ENCODE data around the gene PTPRG. TPM values are rescaled to one million over a fixed set of nuclear protein-coding genes. Genes with fewer than 3 reads are reported as not detected.

Gene PTPRG
- total RNA-seq, 4 donors from 2014 or later: 51.9 to 56.8 (median 54.4) TPM

- Histone ChIP-seq H3K9me3 (peaks cover 0 to under 1% (median 0%) of the 10 kb centered on the region in 4 donors), H3K4me3 (no peak overlapping the region), H3K27ac (replicated peaks in 1 of 4) (peak overlapping the region; percentile 31 to 55 (median 39)), H3K36me3 (no peaks in the 10 kb centered on the region), H3K27me3 (no peaks in the 10 kb centered on the region), H3K4me1 (peaks cover 14 to 40% (median 25%) of the 10 kb centered on the region in 4 donors)
- intact Hi-C loops (cut with DNase I): no loop called here
- WGBS: 28% methylated on average over 7 of the region's 7 CpGs
- DNase-seq (ENCODE audit: extremely low spot score): no peak
- TF ChIP-seq POLR2A (IDR thresholded peaks at IDR 0.05; ENCODE audit: low read depth): no peak
- peak; percentile 51 to 54 for TF ChIP-seq POLR2AphosphoS5 (IDR thresholded peaks at IDR 0.05)
Observed at GRCh38 chr3:61650276-61650675, 88.9 kb downstream of the PTPRG start.

DNA sequence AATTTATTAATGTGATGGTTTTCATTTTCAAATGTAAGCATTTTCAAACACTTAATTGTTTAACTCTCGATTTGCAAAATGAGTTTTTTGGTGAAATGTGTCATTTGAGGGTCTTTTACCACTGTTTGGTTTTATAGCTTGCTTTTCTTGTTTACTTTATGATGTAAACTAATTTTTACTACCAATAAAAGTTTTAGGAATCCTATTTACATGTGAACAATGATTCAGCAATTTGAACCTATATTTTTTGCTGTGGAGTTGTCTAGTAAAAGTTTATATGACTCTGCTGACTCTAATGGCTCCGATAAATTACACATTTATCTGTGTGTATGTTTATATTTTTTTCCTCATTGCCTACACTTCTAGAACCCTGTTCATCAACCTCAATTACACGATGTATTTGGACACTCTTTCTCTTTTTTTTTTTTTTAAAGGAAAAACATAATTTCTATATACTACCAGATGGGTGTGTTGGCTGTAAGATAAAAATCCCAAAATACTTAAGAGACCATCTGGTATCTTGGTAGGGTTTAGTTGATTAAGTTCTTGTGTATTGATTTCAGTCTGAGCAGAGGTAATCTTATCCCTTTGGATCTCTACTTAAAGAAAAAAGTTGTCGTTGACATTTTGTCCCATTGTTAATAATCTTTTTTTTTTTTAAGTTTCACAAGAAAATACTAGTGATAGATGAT is 89.5 kb downstream of the PTPRG start:
- H3K4me3 ChIP-seq: no peak overlapping the region
- intact Hi-C loops (cut with DNase I): no loop called here
- TF ChIP-seq CTCF (IDR thresholded peaks at IDR 0.05) (no peak), EP300 (IDR thresholded peaks at IDR 0.05) (no peak), POLR2A (IDR thresholded peaks at IDR 0.05; ENCODE audit: low read depth) (no peak), POLR2AphosphoS5 (IDR thresholded peaks at IDR 0.05) (no peak)
- H3K27me3 ChIP-seq: no peaks in the 10 kb centered on the region
- DNase-seq (ENCODE audit: extremely low spot score): peak; percentile 7
- 61% methylated on average over 4 of the region's 4 CpGs for WGBS
- H3K9me3 ChIP-seq: no peaks in the 10 kb centered on the region
- no peak overlapping the region for H3K27ac ChIP-seq (replicated peaks in 1 of 4)
- H3K4me1 ChIP-seq: peaks cover 14 to 40% (median 25%) of the 10 kb centered on the region in 4 donors
- no peaks in the 10 kb centered on the region for H3K36me3 ChIP-seq

GRCh38 chr3:61657689-61658088 is 96.3 kb downstream of the PTPRG start:
- no peaks in the 10 kb centered on the region for H3K36me3 ChIP-seq
- peaks cover 0 to 3% (median 0%) of the 10 kb centered on the region in 4 donors for H3K4me1 ChIP-seq
- WGBS: 93% methylated on average over 3 of the region's 4 CpGs
- H3K4me3 ChIP-seq: no peak overlapping the region
- H3K27me3 ChIP-seq: no peaks in the 10 kb centered on the region
- TF ChIP-seq POLR2A (IDR thresholded peaks at IDR 0.05; ENCODE audit: low read depth) (no peak), EP300 (IDR thresholded peaks at IDR 0.05) (no peak), POLR2AphosphoS5 (IDR thresholded peaks at IDR 0.05) (no peak), CTCF (IDR thresholded peaks at IDR 0.05) (no peak)
- H3K27ac ChIP-seq (replicated peaks in 1 of 4): no peak overlapping the region
- intact Hi-C loops (cut with DNase I): no loop called here
- no peaks in the 10 kb centered on the region for H3K9me3 ChIP-seq
- no peak for DNase-seq (ENCODE audit: extremely low spot score)

DNA sequence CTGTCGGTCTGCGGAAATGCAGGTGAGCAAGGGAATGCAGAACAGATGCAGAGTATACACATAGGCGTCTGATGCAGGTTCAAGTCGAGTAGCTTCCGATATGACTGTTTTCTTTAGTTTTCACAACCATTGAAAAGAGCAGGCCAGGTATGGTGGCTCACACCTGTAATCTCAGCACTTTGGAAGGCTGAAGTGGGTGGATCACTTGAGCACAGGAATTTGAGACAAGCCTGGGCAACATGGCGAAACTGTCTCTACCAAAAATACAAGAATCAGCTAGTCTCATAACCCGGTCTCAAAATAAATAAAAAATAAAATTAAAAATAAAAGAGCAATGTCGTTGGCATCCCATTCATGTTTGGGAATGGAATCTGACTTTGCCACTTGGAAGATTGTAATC is 101.5 kb downstream of the PTPRG start:
- H3K4me3 ChIP-seq: no peak overlapping the region
- peaks cover 14 to 18% (median 14%) of the 10 kb centered on the region in 4 donors for H3K4me1 ChIP-seq
- no peaks in the 10 kb centered on the region for H3K9me3 ChIP-seq
- no peak for TF ChIP-seq POLR2AphosphoS5 (IDR thresholded peaks at IDR 0.05)
- no peak for TF ChIP-seq EP300 (IDR thresholded peaks at IDR 0.05)
- TF ChIP-seq POLR2A (IDR thresholded peaks at IDR 0.05; ENCODE audit: low read depth): no peak
- TF ChIP-seq CTCF (IDR thresholded peaks at IDR 0.05): no peak
- H3K27me3 ChIP-seq: no peaks in the 10 kb centered on the region
- no peaks in the 10 kb centered on the region for H3K36me3 ChIP-seq
- intact Hi-C loops (cut with DNase I): no loop called here
- WGBS: 97% methylated on average over 8 of the region's 8 CpGs
- no peak for DNase-seq (ENCODE audit: extremely low spot score)
- no peak overlapping the region for H3K27ac ChIP-seq (replicated peaks in 1 of 4)

DNA sequence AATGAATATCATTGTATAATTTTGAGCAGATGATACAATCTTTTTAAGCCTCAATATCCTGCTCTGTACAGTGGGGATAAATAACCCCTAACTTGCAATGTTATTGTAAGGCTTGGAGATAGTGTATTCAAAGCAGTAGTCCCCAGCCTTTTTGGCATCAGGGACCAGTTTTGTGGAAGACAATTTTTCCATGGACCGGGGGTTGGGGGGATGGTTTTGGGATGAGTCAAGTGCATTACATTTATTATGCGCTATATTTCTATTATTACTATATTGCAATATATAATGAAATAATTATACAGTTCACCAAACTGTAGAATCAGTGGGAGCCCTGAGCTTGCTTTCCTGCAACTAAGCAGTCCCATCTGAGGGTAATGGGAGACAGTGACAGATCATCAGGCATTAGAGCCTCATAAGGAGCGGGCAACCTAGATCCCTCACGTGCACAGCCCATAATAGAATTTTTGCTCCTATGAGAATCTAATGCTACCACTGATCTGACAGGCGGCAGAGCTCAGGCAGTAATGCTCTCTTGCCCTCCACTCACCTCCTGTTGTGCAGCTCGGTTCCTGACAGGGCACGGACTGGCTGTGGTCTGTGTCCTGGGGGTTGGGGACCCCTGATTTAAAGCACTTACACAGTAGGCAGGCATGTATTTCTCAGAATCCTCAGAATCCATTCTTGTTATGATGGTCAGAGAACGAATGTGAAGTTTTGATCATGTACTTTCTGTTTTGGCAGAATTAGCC is 102.2 kb downstream of the PTPRG start:
- 71% methylated on average over 8 of the region's 8 CpGs for WGBS
- Histone ChIP-seq H3K36me3 (no peaks in the 10 kb centered on the region), H3K27ac (replicated peaks in 1 of 4) (no peak overlapping the region), H3K9me3 (no peaks in the 10 kb centered on the region), H3K4me1 (peaks cover 14 to 18% (median 15%) of the 10 kb centered on the region in 4 donors), H3K4me3 (no peak overlapping the region), H3K27me3 (no peaks in the 10 kb centered on the region)
- TF ChIP-seq POLR2AphosphoS5 (IDR thresholded peaks at IDR 0.05) (no peak), EP300 (IDR thresholded peaks at IDR 0.05) (no peak), CTCF (IDR thresholded peaks at IDR 0.05) (no peak), POLR2A (IDR thresholded peaks at IDR 0.05; ENCODE audit: low read depth) (no peak)
- intact Hi-C loops (cut with DNase I): no loop called here
- no peak for DNase-seq (ENCODE audit: extremely low spot score)

Data from esophagus muscularis mucosa (tissue), 4 donors.